Lung (tissue), 12 donors: Measurements from ENCODE around the gene ZNF185. TPM values are rescaled to one million over a fixed set of nuclear protein-coding genes. Genes with fewer than 3 reads are reported as not detected.

ENCODE experiments used
- ATAC-seq: fragments of 200-7000 bp; cut with Tn5 transposase; one replicate; pipeline ENCODE4 v1.9.1; 2020; ENCODE audit warnings: moderate number of reproducible peaks; ENCODE audit not compliant: insufficient read depth, low FRiP score
- DNase-seq, 3 donors: peaks; one replicate each; pipeline ENCODE4 v3.0.0-alpha.2; 2013 to 2017
- H3K27ac ChIP-seq, 2 donors: one replicate each; pipeline ENCODE4 v1.5.1; 2013; ENCODE audit warnings: mild to moderate bottlenecking in 2 of 2, moderate library complexity in 2 of 2, control low read depth in 1 of 2, inconsistent platforms in 1 of 2, low read depth in 1 of 2, low read length in 1 of 2
- H3K27me3 ChIP-seq, 3 donors: one replicate each; pipeline ENCODE4 v1.5.1; 2013; ENCODE audit warnings: low read length in 2 of 3; ENCODE audit not compliant: control insufficient read depth in 3 of 3, insufficient read depth in 3 of 3
- H3K36me3 ChIP-seq, 4 donors: one replicate each; pipeline ENCODE4 v1.5.1; 2013; ENCODE audit warnings: low read length in 4 of 4, mild to moderate bottlenecking in 1 of 4, moderate library complexity in 1 of 4; ENCODE audit not compliant: control insufficient read depth in 4 of 4, insufficient read depth in 4 of 4
- H3K4me1 ChIP-seq, 5 donors: one replicate each; pipeline ENCODE4 v1.5.1; 2013; ENCODE audit warnings: low read length in 5 of 5, mild to moderate bottlenecking in 2 of 5, moderate library complexity in 1 of 5; ENCODE audit not compliant: control insufficient read depth in 5 of 5, insufficient read depth in 5 of 5
- H3K4me3 ChIP-seq: one replicate; pipeline ENCODE4 v1.5.1; 2013; ENCODE audit warnings: mild to moderate bottlenecking, control low read depth, moderate library complexity
- H3K9ac ChIP-seq, 2 donors: one replicate each; pipeline ENCODE4 v1.5.1; 2013; ENCODE audit warnings: low read length in 2 of 2, control low read depth in 1 of 2; ENCODE audit not compliant: insufficient read depth in 1 of 2
- H3K9me3 ChIP-seq, 4 donors: one replicate each; pipeline ENCODE4 v1.5.1; 2013; ENCODE audit warnings: low read length in 3 of 4, mild to moderate bottlenecking in 1 of 4, moderate library complexity in 1 of 4; ENCODE audit not compliant: control insufficient read depth in 4 of 4, insufficient read depth in 3 of 4
- CTCF ChIP-seq: IDR thresholded peaks from 2 replicates; pipeline ENCODE4 v1.5.1; 2012; ENCODE audit warnings: mild to moderate bottlenecking; ENCODE audit errors: control extremely low read depth, extremely low read depth
- WGBS, 2 donors: extraction: QIAGEN DNeasy Blood & Tissue Kit; methylation state at CpG; one replicate each; pipeline ENCODE4 v1.1.7; 2013; 5-methylcytosine and 5-hydroxymethylcytosine counted together
- polyA plus RNA-seq, 2 donors: library from polyadenylated mRNA; stranded (reverse); fragments of 200-250 nt; gene quantifications; one replicate each; pipeline ENCODE4 v1.2.1, GENCODE V29; 2013
- total RNA-seq, 2 donors: library from RNA; depleted of rRNA in 1 of 2; stranded (reverse); fragments of >200 nt in 1 of 2; gene quantifications; one replicate each; pipeline ENCODE4 v1.2.1, GENCODE V29; 2014 to 2021
- donor health status: control.
- donor health status: control.
- donor health status: Bipolar disorder and iron deficiency.
- donor health status: healthy.
- donor health status: DM: yes; HTN: yes; CAD: no.

Gene ZNF185
- total and polyA plus RNA-seq, 4 donors = 6.1 to 15.8 (median 10.7) TPM

GRCh38 chrX:152873361-152873760, 24.5 kb upstream of the ZNF185 start:
- 71 to 100% methylated on average over 2 of the region's 2 CpGs for WGBS, 2 donors
- no peak for TF ChIP-seq CTCF
- no peak for ATAC-seq

GRCh38 chrX:152876931-152877840, 20.7 kb upstream of the ZNF185 start:
- Histone ChIP-seq H3K9me3 (peaks cover 0 to 15% (median 3%) of the 10 kb centered on the region in 4 donors), H3K4me3 (no peak overlapping the region), H3K27me3 (peaks cover 0 to 7% (median 0%) of the 10 kb centered on the region in 3 donors), H3K9ac (no peak overlapping the region), H3K36me3 (no peaks in the 10 kb centered on the region), H3K4me1 (no peaks in the 10 kb centered on the region), H3K27ac (no peak overlapping the region)
- ATAC-seq = no peak
- DNase-seq = no peak
- TF ChIP-seq CTCF = no peak
- 78 to 94% methylated on average over 7 to 10 of the region's 10 CpGs for WGBS, 2 donors

More at GRCh38 chrX:152873361-152873760, 24.5 kb upstream of the ZNF185 start:
- Histone ChIP-seq H3K36me3 (peaks cover 0 to 9% (median 4%) of the 10 kb centered on the region in 4 donors), H3K4me1 (no peaks in the 10 kb centered on the region), H3K27me3 (peaks cover 0 to 7% (median 0%) of the 10 kb centered on the region in 3 donors), H3K9ac (no peak overlapping the region), H3K9me3 (peaks cover 0 to 13% (median 3%) of the 10 kb centered on the region in 4 donors), H3K27ac (no peak overlapping the region), H3K4me3 (no peak overlapping the region)
- no peak for DNase-seq

GRCh38 chrX:152878976-152879755, 18.7 kb upstream of the ZNF185 start:
- no peak overlapping the region for H3K4me3 ChIP-seq
- H3K36me3 ChIP-seq = no peaks in the 10 kb centered on the region
- DNase-seq (no peak), ATAC-seq (no peak)
- no peak overlapping the region for H3K27ac ChIP-seq
- no peak overlapping the region for H3K9ac ChIP-seq
- 75 to 83% methylated on average over 15 to 16 of the region's 16 CpGs for WGBS, 2 donors
- H3K9me3 ChIP-seq = peaks cover 0 to 20% (median 3%) of the 10 kb centered on the region in 4 donors
- peaks cover 0 to 7% (median 0%) of the 10 kb centered on the region in 3 donors for H3K27me3 ChIP-seq
- H3K4me1 ChIP-seq = no peaks in the 10 kb centered on the region
- no peak for TF ChIP-seq CTCF
